ENCODE results near the gene MSRB1. TPM values are rescaled to one million over a fixed set of nuclear protein-coding genes. Genes with fewer than 3 reads are reported as not detected.
"Not testable (repeated sequence)": the region's sequence is repeated elsewhere in the genome, so short reads cannot be mapped to it uniquely, and the experiment has no call there.

MSRB1 gene
- total RNA-seq, 1 donor from 2014 or later = 32.9 TPM

- Histone ChIP-seq H3K27ac (no peak overlapping the region), H3K9me3 (no peaks in the 10 kb centered on the region), H3K27me3 (no peaks in the 10 kb centered on the region), H3K36me3 (peaks cover 24 to 29% of the 10 kb centered on the region in 2 donors), H3K4me3 (peak overlapping the region; percentile 86 to 90), H3K4me1 (peaks cover 3 to 26% of the 10 kb centered on the region in 2 donors)
- intact Hi-C loops (cut with DNase I) = loop anchor here (10.0 kb wide), 1 partner anchor 554 kb away; the partner anchor contains the start of gene ATP6V0C
- TF ChIP-seq CTCF (IDR thresholded peaks at IDR 0.05) = no peak
- DNase-seq (ENCODE audit: low spot score in 2 of 2) = no peak
These were observed 17.9 kb upstream of the MSRB1 start for GRCh38 chr16:1960665-1961630.

- Histone ChIP-seq H3K27ac (peak within 1 kb of the TSS; percentile 74 to 80), H3K27me3 (no peaks in the 10 kb centered on the region), H3K36me3 (peaks cover 24 to 29% of the 10 kb centered on the region in 2 donors), H3K9me3 (no peaks in the 10 kb centered on the region), H3K4me3 (peak within 1 kb of the TSS; percentile 86 to 90), H3K4me1 (peaks cover 3 to 20% of the 10 kb centered on the region in 2 donors)
- DNase-seq (ENCODE audit: low spot score in 2 of 2) = peak; percentile 52 to 94
- intact Hi-C loops (cut with DNase I) = loop anchor here (1.0 to 10.0 kb wide), 3 partner anchors 17 to 555 kb away; partner anchors contain the start of genes ATP6V0C, MSRB1 and TRAF7
- TF ChIP-seq CTCF (IDR thresholded peaks at IDR 0.05) = peak; percentile 50 to 78 (median 57)
These were observed 16.5 kb upstream of the MSRB1 start, which contains the start of gene NDUFB10 for GRCh38 chr16:1959269-1960039. NDUFB10 (plus strand) TSS chr16:1959538; CDS start chr16:1959625, 87 bp downstream.

DNA sequence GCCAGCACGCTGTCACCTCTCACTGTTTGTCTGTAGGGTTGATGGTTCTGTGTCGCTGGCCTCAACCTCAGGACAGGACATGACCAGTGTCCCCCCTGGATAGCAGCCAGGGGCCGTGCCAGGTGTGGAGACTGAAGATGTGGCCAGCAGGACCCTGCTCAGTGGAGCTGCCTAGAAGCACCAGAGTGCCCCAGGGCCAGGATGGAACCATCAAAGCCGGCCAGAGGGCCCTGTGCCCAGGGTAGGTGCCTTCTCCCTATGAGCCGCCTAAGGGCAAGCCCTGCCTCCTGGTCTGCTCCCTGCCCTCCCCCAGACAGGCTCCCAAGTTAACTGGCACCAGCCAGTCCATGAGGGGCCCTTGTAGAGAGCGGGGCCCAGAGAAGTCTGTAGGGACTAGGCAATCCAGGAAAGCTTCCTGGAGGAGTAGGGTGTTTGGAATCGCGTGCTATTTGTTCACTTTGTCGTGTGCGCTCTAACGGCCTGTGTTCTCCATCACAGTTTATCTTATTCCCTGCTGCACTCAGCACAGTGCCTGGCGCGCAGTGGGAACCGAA, 15.8 kb upstream of the MSRB1 start:
- DNase-seq (ENCODE audit: low spot score in 2 of 2) = no peak
- H3K27ac ChIP-seq = peak overlapping the region; percentile 74 to 80
- intact Hi-C loops (cut with DNase I) = loop anchor here (1.0 to 2.0 kb wide), 2 partner anchors 16 to 197 kb away; partner anchors contain the start of genes MSRB1 and TRAF7
- H3K4me3 ChIP-seq = peak overlapping the region; percentile 86 to 90
- TF ChIP-seq CTCF (IDR thresholded peaks at IDR 0.05) = no peak
- peaks cover 24 to 26% of the 10 kb centered on the region in 2 donors for H3K36me3 ChIP-seq
- H3K27me3 ChIP-seq = no peaks in the 10 kb centered on the region
- no peaks in the 10 kb centered on the region for H3K9me3 ChIP-seq
- H3K4me1 ChIP-seq = peaks cover 3 to 16% of the 10 kb centered on the region in 2 donors

GRCh38 chr16:1958143-1958491, 15.1 kb upstream of the MSRB1 start:
- not testable (repeated sequence) for H3K27me3 ChIP-seq; DNase-seq (ENCODE audit: low spot score in 2 of 2); H3K27ac ChIP-seq; H3K9me3 ChIP-seq; H3K4me3 ChIP-seq
- intact Hi-C loops (cut with DNase I) = loop anchor here (2.0 kb wide), 1 partner anchor 15 kb away; the partner anchor contains the start of gene MSRB1
- Histone ChIP-seq H3K4me1 (peaks cover 3 to 16% of the 10 kb centered on the region in 2 donors), H3K36me3 (peaks cover 20 to 21% of the 10 kb centered on the region in 2 donors)

GRCh38 chr16:1957434-1958142, 14.6 kb upstream of the MSRB1 start:
- peaks cover 14 to 15% of the 10 kb centered on the region in 2 donors for H3K36me3 ChIP-seq
- intact Hi-C loops (cut with DNase I) = loop anchor here (2.0 kb wide), 1 partner anchor 15 kb away; the partner anchor contains the start of gene MSRB1
- H3K4me3 ChIP-seq; H3K27me3 ChIP-seq; H3K9me3 ChIP-seq; DNase-seq (ENCODE audit: low spot score in 2 of 2); H3K27ac ChIP-seq: not testable (repeated sequence)
- peaks cover 3 to 16% of the 10 kb centered on the region in 2 donors for H3K4me1 ChIP-seq

Measured in ascending aorta (tissue), 2 donors.